HCT116 (cell line): ENCODE results near the gene PFN3. TPM values are rescaled to one million over a fixed set of nuclear protein-coding genes. Genes with fewer than 3 reads are reported as not detected.

Experiments used
- ATAC-seq: fragments of 200-7000 bp; cut with Tn5 transposase; 2 replicates; pipeline ENCODE4 v1.9.1; 2020; ENCODE audit warnings: mild to moderate bottlenecking, moderate library complexity
- BruUV-seq: library from RNA; stranded (reverse); fragments of 400-500 nt; replicated peaks from 2 replicates; lab custom pipeline; 2021; lab: Mats Ljungman, UMichigan
- CTCF ChIA-PET: fragments of 300-600 bp; sonication (Branson Sonifier 250); formaldehyde crosslinking; loops from one replicate; lab custom pipeline; 2021; ENCODE audit warnings: antibody characterized with exemption; lab: Charles Lee
- POLR2A ChIA-PET: fragments of 300-600, 350-600 bp; sonication (Branson Sonifier 250); formaldehyde crosslinking; loops from one replicate; lab custom pipeline; 2021; ENCODE audit warnings: antibody characterized with exemption; lab: Charles Lee
- RAD21 ChIA-PET, 2 experiments: fragments of 300-600 bp; sonication (Branson Sonifier 250); formaldehyde crosslinking; loops; one replicate each; lab custom pipeline; 2023; ENCODE audit warnings: low total read pairs in 2 of 2; ENCODE audit not compliant: uncharacterized antibody in 2 of 2, unreplicated experiment in 2 of 2, low non-redundant PET in 1 of 2; lab: Charles Lee
- DNase-seq: peaks from one replicate; pipeline ENCODE4 v3.0.0-alpha.2; 2010; ENCODE audit warnings: low read depth, low spot score
- H2AFZ ChIP-seq: fragments of 200-600 bp; shearing (Covaris generic), sonication (generic); 2 replicates; pipeline ENCODE4 v1.6.1; 2017; ENCODE audit warnings: low read depth, mixed run types, mixed read lengths, antibody characterized with exemption, low read length; ENCODE audit not compliant: poor library complexity, severe bottlenecking
- H3K27ac ChIP-seq: 2 replicates; pipeline ENCODE4 v1.5.1; 2012; ENCODE audit warnings: low read depth, low read length
- H3K27me3 ChIP-seq: fragments of 200-600 bp; sonication (generic); 2 replicates; pipeline ENCODE4 v1.6.1; 2016; ENCODE audit warnings: mixed run types, low read length, mixed read lengths; ENCODE audit not compliant: insufficient read depth
- H3K36me3 ChIP-seq, 2 experiments: fragments of 200-500 bp in 1 of 2; fragments of 200-600 bp in 1 of 2; sonication (Bioruptor generic) in 1 of 2; sonication (generic) in 1 of 2; 2 replicates each; pipeline versions ENCODE4 v1.5.1 to v1.6.1; 2014 to 2016; ENCODE audit warnings: low read length in 2 of 2, inconsistent platforms in 1 of 2, mixed read lengths in 1 of 2, mixed run types in 1 of 2; ENCODE audit not compliant: insufficient read depth in 2 of 2, control insufficient read depth in 1 of 2
- H3K4me1 ChIP-seq, 2 experiments: fragments of 200-600 bp in 1 of 2; sonication (generic) in 1 of 2; 2 replicates each; pipeline versions ENCODE4 v1.5.1 to v1.6.1; 2012 to 2017; ENCODE audit warnings: low read length in 2 of 2, inconsistent platforms in 1 of 2, mild to moderate bottlenecking in 1 of 2, mixed read lengths in 1 of 2, mixed run types in 1 of 2, moderate library complexity in 1 of 2; ENCODE audit not compliant: insufficient read depth in 2 of 2, control insufficient read depth in 1 of 2
- H3K4me2 ChIP-seq: fragments of 200-600 bp; sonication (generic); 2 replicates; pipeline ENCODE4 v1.6.1; 2017; ENCODE audit warnings: mixed run types, low read length, mixed read lengths
- H3K4me3 ChIP-seq, 2 experiments: fragments of 200-600 bp in 1 of 2; sonication (generic) in 1 of 2; replicated peaks in 1 of 2; 2 replicates each; pipeline ENCODE4 v1.5.1; 2011 to 2016; ENCODE audit warnings: low read length in 2 of 2, control low read depth in 1 of 2, low read depth in 1 of 2, mild to moderate bottlenecking in 1 of 2, mixed read lengths in 1 of 2, mixed run types in 1 of 2
- H3K79me2 ChIP-seq: fragments of 200-600 bp; sonication (generic); 2 replicates; pipeline ENCODE4 v1.6.1; 2017; ENCODE audit warnings: mild to moderate bottlenecking, mixed run types, low read length, moderate library complexity, mixed read lengths; ENCODE audit not compliant: insufficient read depth
- H3K9ac ChIP-seq: fragments of 200-600 bp; sonication (generic); 2 replicates; pipeline ENCODE4 v1.6.1; 2016; ENCODE audit warnings: low read length, mixed read lengths
- H3K9me2 ChIP-seq: fragments of 200-600 bp; sonication (generic), shearing (Covaris generic); 2 replicates; pipeline ENCODE4 v1.6.1; 2017; ENCODE audit warnings: mixed run types, mild to moderate bottlenecking, moderate library complexity; ENCODE audit not compliant: insufficient read depth
- H3K9me3 ChIP-seq, 2 experiments: fragments of 200-500 bp in 1 of 2; fragments of 200-600 bp in 1 of 2; sonication (Bioruptor generic) in 1 of 2; sonication (generic) in 1 of 2; 2 replicates each; pipeline ENCODE4 v1.6.1; 2014 to 2017; ENCODE audit warnings: low read length in 2 of 2, mixed read lengths in 2 of 2, inconsistent platforms in 1 of 2, low read depth in 1 of 2, mild to moderate bottlenecking in 1 of 2, mixed run types in 1 of 2, moderate library complexity in 1 of 2; ENCODE audit not compliant: control insufficient read depth in 1 of 2, insufficient read depth in 1 of 2
- H4K20me1 ChIP-seq: fragments of 200-600 bp; sonication (generic), shearing (Covaris generic); 2 replicates; pipeline ENCODE4 v1.6.1; 2017; ENCODE audit warnings: mixed run types, mild to moderate bottlenecking, moderate library complexity; ENCODE audit not compliant: insufficient read depth
- ATF3 ChIP-seq: IDR thresholded peaks from 2 replicates; pipeline ENCODE4 v1.6.1; 2012
- CBX3 ChIP-seq: IDR thresholded peaks from 2 replicates; pipeline ENCODE4 v1.6.1; 2012; ENCODE audit warnings: low read depth
- CEBPB ChIP-seq: IDR thresholded peaks from 2 replicates; pipeline ENCODE4 v1.6.1; 2012; ENCODE audit warnings: low read depth
- CTCF ChIP-seq, 3 experiments: fragments of 200-600 bp in 1 of 3; sonication (generic) in 1 of 3; IDR thresholded peaks in 2 of 3; conservative IDR thresholded peaks in 1 of 3; 2 replicates each; pipeline ENCODE4 v1.5.1; 2012 to 2017; ENCODE audit warnings: low read depth in 2 of 3, low read length in 2 of 3, antibody characterized with exemption in 1 of 3, borderline replicate concordance in 1 of 3, control low read depth in 1 of 3, mild to moderate bottlenecking in 1 of 3, mixed read lengths in 1 of 3, mixed run types in 1 of 3, moderate library complexity in 1 of 3; ENCODE audit not compliant: insufficient read depth in 1 of 3
- EGR1 ChIP-seq: IDR thresholded peaks from 2 replicates; pipeline ENCODE4 v1.6.1; 2012; ENCODE audit warnings: low read depth
- EZH2 ChIP-seq: fragments of 200-600 bp; sonication (generic); IDR thresholded peaks from 2 replicates; pipeline ENCODE4 v1.6.1; 2017; ENCODE audit warnings: antibody characterized with exemption, mixed run types
- EZH2phosphoT487 ChIP-seq: fragments of 200-600 bp; IDR thresholded peaks from 2 replicates; pipeline ENCODE4 v1.6.1; 2018; ENCODE audit warnings: antibody characterized with exemption, borderline replicate concordance
- FOSL1 ChIP-seq: IDR thresholded peaks from 2 replicates; pipeline ENCODE4 v1.6.1; 2012; ENCODE audit warnings: low read depth
- JUND ChIP-seq: IDR thresholded peaks from 2 replicates; pipeline ENCODE4 v1.6.1; 2012
- MAX ChIP-seq: IDR thresholded peaks from 2 replicates; pipeline ENCODE4 v1.6.1; 2012
- POLR2AphosphoS5 ChIP-seq: IDR thresholded peaks from 2 replicates; pipeline ENCODE4 v1.6.1; 2011; ENCODE audit warnings: mild to moderate bottlenecking, low read depth, low read length, moderate library complexity
- RAD21 ChIP-seq: IDR thresholded peaks from 2 replicates; pipeline ENCODE4 v1.6.1; 2012; ENCODE audit warnings: low read depth, mild to moderate bottlenecking
- SIN3A ChIP-seq: IDR thresholded peaks from 2 replicates; pipeline ENCODE4 v1.6.1; 2012; ENCODE audit warnings: low read depth
- SRF ChIP-seq: IDR thresholded peaks from 2 replicates; pipeline ENCODE4 v1.6.1; 2012; ENCODE audit warnings: low read depth
- ZNF274 ChIP-seq: fragments of 200-500 bp; sonication (Bioruptor generic); IDR thresholded peaks from 2 replicates; pipeline ENCODE4 v1.6.1; 2014; ENCODE audit warnings: mild to moderate bottlenecking, low read depth, low read length, inconsistent platforms
- intact Hi-C: fragments of 100-400 bp; cut with micrococcal nuclease; formaldehyde crosslinking; loops from 2 replicates; pipeline ENCODE4 v1.10.0; 2022
- total RNA-seq: library from RNA; stranded (reverse); gene quantifications from one replicate; pipeline ENCODE4 v1.2.1, GENCODE V29; 2021; ENCODE audit not compliant: unreplicated experiment

The PFN3 gene
- total RNA-seq, 1 experiment from 2014 or later: not detected

- no peak overlapping the region for H3K27ac ChIP-seq
- H3K9me2 ChIP-seq: no peaks in the 10 kb centered on the region
- no peak overlapping the region for H2AFZ ChIP-seq
- no peak for ATAC-seq
- no peak for DNase-seq
- no peak overlapping the region for H3K4me3 ChIP-seq
- RAD21 ChIA-PET: no interaction called here
- CTCF ChIA-PET: no interaction called here
- H3K4me1 ChIP-seq: peaks cover 0 to 8% of the 10 kb centered on the region in 2 experiments; a peak in 2 of 4 replicates
- TF ChIP-seq EGR1 (no peak), CBX3 (no peak), RAD21 (no peak), FOSL1 (no peak), ZNF274 (no peak), ATF3 (no peak), JUND (no peak), CTCF (IDR thresholded peaks at IDR 0.05 in 2 of 3, conservative IDR thresholded peaks at IDR 0.05 in 1 of 3; ENCODE audit: borderline replicate concordance in 1 of 3, insufficient read depth in 1 of 3, low read depth in 2 of 3, low read length in 2 of 3) (no peak), CEBPB (no peak), EZH2phosphoT487 (no peak), MAX (no peak), SIN3A (no peak), SRF (no peak), EZH2 (no peak), POLR2AphosphoS5 (no peak)
- H3K4me2 ChIP-seq: no peak overlapping the region
- no peaks in the 10 kb centered on the region for H3K9me3 ChIP-seq
- POLR2A ChIA-PET: no interaction called here
- intact Hi-C loops: no loop called here
- no TSS peak for BruUV-seq
- no peak overlapping the region for H3K9ac ChIP-seq
- H3K79me2 ChIP-seq: peaks cover 4% of the 10 kb centered on the region; the same call in 1 of the 2 replicates
- H3K27me3 ChIP-seq: no peaks in the 10 kb centered on the region
- peaks cover 25 to 48% of the 10 kb centered on the region in 2 experiments; a peak in 3 of 4 replicates for H3K36me3 ChIP-seq
- H4K20me1 ChIP-seq: no peaks in the 10 kb centered on the region
Observed at GRCh38 chr5:177434942-177435738, 34.7 kb upstream of the PFN3 start.
